Colonic mucosa (tissue), 4 donors: ENCODE results near the gene CETN3. TPM values are rescaled to one million over a fixed set of nuclear protein-coding genes. Genes with fewer than 3 reads are reported as not detected.

Source experiments
- DNase-seq: peaks from one replicate; pipeline ENCODE4 v3.0.0-alpha.2; 2020
- H3K27ac ChIP-seq: fragments of 200-600 bp; one replicate; pipeline ENCODE4 v1.8.0; 2021
- H3K27me3 ChIP-seq: fragments of 200-600 bp; one replicate; pipeline ENCODE4 v1.8.0; 2021
- H3K36me3 ChIP-seq: fragments of 200-600 bp; one replicate; pipeline ENCODE4 v1.8.0; 2021
- H3K4me1 ChIP-seq: fragments of 200-600 bp; one replicate; pipeline ENCODE4 v1.8.0; 2021; ENCODE audit warnings: mild to moderate bottlenecking
- H3K4me3 ChIP-seq: fragments of 200-600 bp; one replicate; pipeline ENCODE4 v1.8.0; 2021
- H3K9ac ChIP-seq, 2 donors: one replicate each; pipeline ENCODE4 v1.7.0; 2013; ENCODE audit warnings: control low read depth in 2 of 2, low read depth in 2 of 2, low read length in 2 of 2
- H3K9me3 ChIP-seq: fragments of 200-600 bp; one replicate; pipeline ENCODE4 v1.8.0; 2021
- intact Hi-C: fragments of 100-400 bp; cut with DNase I; formaldehyde crosslinking; loops from one replicate; pipeline ENCODE4 v1.14.1; 2022
- total RNA-seq, 2 donors: library from RNA; stranded (reverse); fragmentation: NEBNext Ultra II Directional in 1 of 2; extraction: Animal tissue kit (Norgen Biotek cat#: 25700) in 1 of 2; gene quantifications; one replicate each; pipeline ENCODE4 v1.2.1, GENCODE V29; 2021
- TF ChIP-seq, protein P1 (sequence below): fragments of 200-600 bp; IDR thresholded peaks from one replicate; pipeline ENCODE4 v1.8.0; 2022; ENCODE audit warnings: antibody characterized with exemption, mild to moderate bottlenecking
- donor health status: healthy.
- donor health status: DM: no; HTN: no; CAD: no.
- donor health status: DM: no; HTN: no; CAD: no.

Gene CETN3
- total RNA-seq, 2 donors from 2014 or later = 18.2 to 25.7 TPM

GRCh38 chr5:90368454-90369246 is 40.9 kb downstream of the CETN3 start:
- H3K36me3 ChIP-seq = no peaks in the 10 kb centered on the region
- no peaks in the 10 kb centered on the region for H3K27me3 ChIP-seq
- no peak for DNase-seq
- H3K4me1 ChIP-seq = no peaks in the 10 kb centered on the region
- no peak overlapping the region for H3K9ac ChIP-seq
- H3K4me3 ChIP-seq = no peak overlapping the region
- intact Hi-C loops = no loop called here
- H3K27ac ChIP-seq = no peak overlapping the region
- TF ChIP-seq, protein P1, sequence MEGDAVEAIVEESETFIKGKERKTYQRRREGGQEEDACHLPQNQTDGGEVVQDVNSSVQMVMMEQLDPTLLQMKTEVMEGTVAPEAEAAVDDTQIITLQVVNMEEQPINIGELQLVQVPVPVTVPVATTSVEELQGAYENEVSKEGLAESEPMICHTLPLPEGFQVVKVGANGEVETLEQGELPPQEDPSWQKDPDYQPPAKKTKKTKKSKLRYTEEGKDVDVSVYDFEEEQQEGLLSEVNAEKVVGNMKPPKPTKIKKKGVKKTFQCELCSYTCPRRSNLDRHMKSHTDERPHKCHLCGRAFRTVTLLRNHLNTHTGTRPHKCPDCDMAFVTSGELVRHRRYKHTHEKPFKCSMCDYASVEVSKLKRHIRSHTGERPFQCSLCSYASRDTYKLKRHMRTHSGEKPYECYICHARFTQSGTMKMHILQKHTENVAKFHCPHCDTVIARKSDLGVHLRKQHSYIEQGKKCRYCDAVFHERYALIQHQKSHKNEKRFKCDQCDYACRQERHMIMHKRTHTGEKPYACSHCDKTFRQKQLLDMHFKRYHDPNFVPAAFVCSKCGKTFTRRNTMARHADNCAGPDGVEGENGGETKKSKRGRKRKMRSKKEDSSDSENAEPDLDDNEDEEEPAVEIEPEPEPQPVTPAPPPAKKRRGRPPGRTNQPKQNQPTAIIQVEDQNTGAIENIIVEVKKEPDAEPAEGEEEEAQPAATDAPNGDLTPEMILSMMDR = no peak
- no peaks in the 10 kb centered on the region for H3K9me3 ChIP-seq

DNA sequence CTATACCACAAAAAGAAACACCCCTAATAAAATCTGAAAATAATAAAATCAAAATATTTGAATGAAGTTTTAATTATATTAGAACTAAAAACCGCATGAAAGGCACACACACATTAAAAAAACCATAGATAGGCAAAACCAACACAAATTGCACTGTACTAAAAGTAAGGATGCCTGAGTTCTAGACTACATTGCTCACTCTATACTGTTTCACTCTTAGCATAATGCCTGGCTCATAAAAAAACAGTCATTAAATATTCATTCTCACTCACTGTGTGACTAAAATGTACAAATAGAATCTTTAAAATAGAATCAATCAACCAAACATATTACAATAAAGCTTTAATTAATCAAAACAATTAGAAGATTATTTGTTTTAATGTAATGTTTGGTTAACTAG is 41.7 kb downstream of the CETN3 start:
- H3K4me3 ChIP-seq = no peak overlapping the region
- no peaks in the 10 kb centered on the region for H3K4me1 ChIP-seq
- intact Hi-C loops = no loop called here
- no peaks in the 10 kb centered on the region for H3K9me3 ChIP-seq
- no peak for DNase-seq
- no peaks in the 10 kb centered on the region for H3K36me3 ChIP-seq
- no peak overlapping the region for H3K27ac ChIP-seq
- H3K27me3 ChIP-seq = no peaks in the 10 kb centered on the region
- no peak overlapping the region for H3K9ac ChIP-seq
- TF ChIP-seq, protein P1 = no peak

- no peak overlapping the region for H3K27ac ChIP-seq
- H3K9ac ChIP-seq = no peak overlapping the region
- no peaks in the 10 kb centered on the region for H3K9me3 ChIP-seq
- no peaks in the 10 kb centered on the region for H3K4me1 ChIP-seq
- TF ChIP-seq, protein P1 = no peak
- DNase-seq = no peak
- no peaks in the 10 kb centered on the region for H3K27me3 ChIP-seq
- H3K4me3 ChIP-seq = no peak overlapping the region
- intact Hi-C loops = no loop called here
- H3K36me3 ChIP-seq = no peaks in the 10 kb centered on the region
These were observed 42.6 kb downstream of the CETN3 start for GRCh38 chr5:90366948-90367347.

DNA sequence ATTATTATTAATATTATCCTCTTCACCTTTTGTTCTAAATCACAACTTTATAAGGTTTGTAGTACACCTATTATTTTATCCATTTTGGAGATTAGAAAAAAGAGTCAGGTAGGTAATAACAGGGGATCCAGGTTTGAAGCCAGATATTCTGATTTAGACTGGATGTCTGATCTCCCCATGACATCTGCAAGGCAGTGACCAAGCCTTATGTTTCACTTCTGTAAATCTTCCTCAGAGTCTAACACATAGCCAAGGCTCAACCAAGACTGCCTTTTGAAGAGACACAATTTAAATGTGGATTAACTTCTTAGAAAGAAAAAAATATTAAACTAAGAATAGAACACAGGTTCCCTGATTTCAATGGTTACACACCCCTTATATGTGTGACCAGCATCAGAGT is 44.2 kb downstream of the CETN3 start:
- intact Hi-C loops = no loop called here
- H3K4me1 ChIP-seq = no peaks in the 10 kb centered on the region
- no peaks in the 10 kb centered on the region for H3K9me3 ChIP-seq
- H3K4me3 ChIP-seq = no peak overlapping the region
- no peak overlapping the region for H3K9ac ChIP-seq
- TF ChIP-seq, protein P1 = no peak
- DNase-seq = no peak
- H3K27ac ChIP-seq = no peak overlapping the region
- no peaks in the 10 kb centered on the region for H3K36me3 ChIP-seq
- no peaks in the 10 kb centered on the region for H3K27me3 ChIP-seq

DNA sequence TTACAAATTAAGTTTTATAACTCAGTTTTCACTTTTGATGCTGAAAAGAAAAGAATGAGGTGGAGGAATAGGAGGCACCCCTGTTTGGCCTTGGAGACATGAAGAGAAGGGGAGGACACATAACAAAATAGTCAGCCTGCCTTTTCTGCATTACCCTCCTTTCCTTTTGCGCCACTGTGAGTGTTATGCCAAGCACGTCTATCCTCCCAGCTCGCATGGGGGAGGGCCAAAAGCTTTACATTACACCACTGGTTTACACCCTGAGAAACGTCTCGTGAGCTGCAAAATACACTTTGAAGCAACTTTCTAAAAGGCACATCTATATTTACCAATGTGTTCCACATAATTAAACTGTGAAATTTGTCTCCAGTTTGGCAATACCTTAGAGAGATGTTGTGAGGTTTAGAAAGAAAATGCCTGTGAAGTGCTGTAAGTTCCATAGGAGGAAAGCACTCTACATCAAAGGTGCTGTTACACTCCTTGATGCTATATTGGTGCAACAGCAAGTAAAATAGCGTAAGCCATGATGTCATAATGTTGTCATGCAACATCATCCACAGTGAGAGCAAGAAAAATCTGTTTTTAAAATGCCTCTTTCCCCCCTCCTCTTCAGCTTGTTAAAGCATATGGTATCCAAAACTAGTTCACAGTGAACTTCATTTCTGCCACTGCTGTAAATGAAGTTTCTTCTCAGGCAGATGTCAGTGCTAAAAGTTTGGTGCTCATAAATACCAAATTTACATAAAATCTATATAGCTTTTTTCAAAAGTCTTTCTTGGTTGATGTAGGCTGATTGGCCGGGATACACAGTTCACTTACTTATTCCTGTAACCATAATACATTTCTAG is 50.3 kb downstream of the CETN3 start:
- H3K4me3 ChIP-seq = no peak overlapping the region
- no peak for DNase-seq
- no peaks in the 10 kb centered on the region for H3K27me3 ChIP-seq
- H3K27ac ChIP-seq = no peak overlapping the region
- TF ChIP-seq, protein P1 = no peak
- no peaks in the 10 kb centered on the region for H3K4me1 ChIP-seq
- intact Hi-C loops = no loop called here
- H3K9ac ChIP-seq = no peak overlapping the region
- H3K9me3 ChIP-seq = no peaks in the 10 kb centered on the region
- H3K36me3 ChIP-seq = no peaks in the 10 kb centered on the region
